Activated naive CD4-positive, alpha-beta T cell treated with anti-CD3 and anti-CD28 coated beads, Interleukin-2, amount 50 U/mL, for 24 hours (primary cell): ENCODE data around the gene MAGEC1.
"Not testable (repeated sequence)": the region's sequence is repeated elsewhere in the genome, so short reads cannot be mapped to it uniquely, and the experiment has no call there.

Experiments
- H3K27ac Mint-ChIP-seq: one replicate; pipeline ENCODE4 v1.8.0; 2021; ENCODE audit warnings: mild to moderate bottlenecking, mixed read lengths
- H3K27me3 Mint-ChIP-seq: one replicate; pipeline ENCODE4 v1.8.0; 2021; ENCODE audit warnings: mixed read lengths
- H3K36me3 Mint-ChIP-seq: one replicate; pipeline ENCODE4 v1.8.0; 2021; ENCODE audit warnings: mixed read lengths
- H3K4me1 Mint-ChIP-seq: one replicate; pipeline ENCODE4 v1.8.0; 2021; ENCODE audit warnings: mixed read lengths
- H3K4me3 Mint-ChIP-seq: one replicate; pipeline ENCODE4 v1.8.0; 2021; ENCODE audit warnings: mild to moderate bottlenecking, mixed read lengths
- H3K9me3 Mint-ChIP-seq: one replicate; pipeline ENCODE4 v1.8.0; 2021; ENCODE audit warnings: mixed read lengths

Gene MAGEC1

GRCh38 chrX:141903400-141904155, at the start of gene MAGEC1:
TSS of gene MAGEC1 (plus strand) at chrX:141903894. CDS start at chrX:141905073, 1,179 bp downstream.
- no peaks in the 10 kb centered on the region for H3K36me3 Mint-ChIP-seq
- no peak within 1 kb of the TSS for H3K4me3 Mint-ChIP-seq
- H3K27ac Mint-ChIP-seq, result no peak within 1 kb of the TSS
- no peaks in the 10 kb centered on the region for H3K9me3 Mint-ChIP-seq
- H3K27me3 Mint-ChIP-seq, result no peaks in the 10 kb centered on the region
- no peaks in the 10 kb centered on the region for H3K4me1 Mint-ChIP-seq

- no peak overlapping the region for H3K27ac Mint-ChIP-seq
- H3K4me3 Mint-ChIP-seq, result no peak overlapping the region
- no peaks in the 10 kb centered on the region for H3K9me3 Mint-ChIP-seq
- no peaks in the 10 kb centered on the region for H3K4me1 Mint-ChIP-seq
- no peaks in the 10 kb centered on the region for H3K36me3 Mint-ChIP-seq
- no peaks in the 10 kb centered on the region for H3K27me3 Mint-ChIP-seq
These were observed 46.2 kb upstream of the MAGEC1 start for GRCh38 chrX:141857479-141857878.

GRCh38 chrX:141879616-141880015, 24.1 kb upstream of the MAGEC1 start:
- H3K4me1 Mint-ChIP-seq, result no peaks in the 10 kb centered on the region
- no peaks in the 10 kb centered on the region for H3K36me3 Mint-ChIP-seq

GRCh38 chrX:141888811-141889210, 14.9 kb upstream of the MAGEC1 start:
- not testable (repeated sequence) for H3K4me1 Mint-ChIP-seq, H3K27ac Mint-ChIP-seq, H3K27me3 Mint-ChIP-seq, H3K9me3 Mint-ChIP-seq, H3K4me3 Mint-ChIP-seq, H3K36me3 Mint-ChIP-seq

More at GRCh38 chrX:141879616-141880015, 24.1 kb upstream of the MAGEC1 start:
- Mint-ChIP-seq H3K27me3 (no peaks in the 10 kb centered on the region), H3K4me3 (no peak overlapping the region), H3K27ac (no peak overlapping the region), H3K9me3 (no peaks in the 10 kb centered on the region)

DNA sequence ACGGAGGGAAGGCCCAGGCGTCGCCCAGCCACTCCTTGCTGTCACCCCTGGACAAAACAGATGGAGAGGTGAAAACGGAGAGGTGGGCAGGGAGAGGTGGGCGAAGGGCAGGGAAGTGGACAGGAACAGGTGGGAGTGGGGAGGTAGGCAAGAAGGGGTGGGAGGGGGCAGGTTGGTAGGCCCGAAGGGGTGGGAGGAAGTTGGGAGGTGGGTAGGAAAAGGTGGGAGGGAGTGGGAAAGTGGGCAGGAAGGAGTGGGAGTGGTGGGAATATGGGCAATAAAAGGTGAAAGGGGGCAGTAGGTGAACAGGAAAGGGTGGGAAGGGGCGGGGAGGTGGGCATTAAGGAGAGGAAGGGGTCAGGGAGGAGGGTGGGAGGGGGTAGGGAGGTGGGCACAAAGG, 9.0 kb upstream of the MAGEC1 start:
- H3K27ac Mint-ChIP-seq, result no peak overlapping the region
- no peaks in the 10 kb centered on the region for H3K36me3 Mint-ChIP-seq
- no peaks in the 10 kb centered on the region for H3K27me3 Mint-ChIP-seq
- H3K9me3 Mint-ChIP-seq, result no peaks in the 10 kb centered on the region
- no peaks in the 10 kb centered on the region for H3K4me1 Mint-ChIP-seq
- H3K4me3 Mint-ChIP-seq, result no peak overlapping the region

DNA sequence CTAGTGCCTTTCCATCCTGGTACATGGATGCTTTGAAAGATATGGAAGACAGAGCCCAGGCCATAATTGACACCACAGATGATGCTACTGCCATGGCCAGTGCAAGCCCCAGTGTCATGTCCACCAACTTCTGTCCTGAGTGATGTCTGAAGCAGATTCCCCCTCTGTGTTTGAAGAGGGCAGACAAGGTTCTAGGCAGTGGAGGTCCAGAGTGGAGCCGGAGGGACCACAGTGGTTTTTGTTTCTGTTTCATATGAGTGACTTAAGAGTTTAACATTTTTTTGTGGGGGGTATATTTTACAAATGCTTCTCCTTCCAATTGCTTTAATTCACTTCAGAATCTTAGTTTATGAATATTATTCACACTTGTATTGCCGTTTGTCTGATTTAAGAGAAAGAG, 6.0 kb upstream of the MAGEC1 start:
- H3K36me3 Mint-ChIP-seq, result no peaks in the 10 kb centered on the region
- H3K4me3 Mint-ChIP-seq, result no peak overlapping the region
- H3K9me3 Mint-ChIP-seq, result no peaks in the 10 kb centered on the region
- H3K4me1 Mint-ChIP-seq, result no peaks in the 10 kb centered on the region
- no peaks in the 10 kb centered on the region for H3K27me3 Mint-ChIP-seq
- H3K27ac Mint-ChIP-seq, result no peak overlapping the region

- Mint-ChIP-seq H3K4me1 (no peaks in the 10 kb centered on the region), H3K4me3 (no peak overlapping the region), H3K27me3 (no peaks in the 10 kb centered on the region), H3K27ac (no peak overlapping the region), H3K36me3 (no peaks in the 10 kb centered on the region), H3K9me3 (no peaks in the 10 kb centered on the region)
These were observed 1.3 kb upstream of the MAGEC1 start for GRCh38 chrX:141902366-141902765.

DNA sequence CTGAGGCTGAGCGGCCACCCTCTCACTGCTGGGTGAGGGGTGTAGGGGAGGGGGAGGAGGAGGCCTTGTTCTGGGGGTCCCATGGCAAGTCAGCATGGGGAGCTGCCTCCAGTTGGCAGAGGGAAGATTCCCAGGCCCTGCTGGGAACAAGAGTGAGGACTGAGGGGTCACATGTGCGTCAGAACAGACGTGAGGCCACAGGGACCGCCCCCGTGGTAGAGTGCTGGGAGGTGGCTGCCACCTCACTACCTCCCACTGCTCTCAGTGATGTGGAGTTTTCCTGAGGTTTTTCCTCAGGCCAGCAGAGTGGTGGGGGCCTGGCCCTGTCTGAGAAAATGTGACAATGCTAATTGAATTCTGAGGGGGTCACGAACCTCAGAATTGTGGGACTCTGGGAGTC, 568 bp downstream of the MAGEC1 start:
- Mint-ChIP-seq H3K4me3 (no peak overlapping the region), H3K9me3 (no peaks in the 10 kb centered on the region), H3K27me3 (no peaks in the 10 kb centered on the region), H3K4me1 (no peaks in the 10 kb centered on the region), H3K36me3 (no peaks in the 10 kb centered on the region), H3K27ac (no peak overlapping the region)

DNA sequence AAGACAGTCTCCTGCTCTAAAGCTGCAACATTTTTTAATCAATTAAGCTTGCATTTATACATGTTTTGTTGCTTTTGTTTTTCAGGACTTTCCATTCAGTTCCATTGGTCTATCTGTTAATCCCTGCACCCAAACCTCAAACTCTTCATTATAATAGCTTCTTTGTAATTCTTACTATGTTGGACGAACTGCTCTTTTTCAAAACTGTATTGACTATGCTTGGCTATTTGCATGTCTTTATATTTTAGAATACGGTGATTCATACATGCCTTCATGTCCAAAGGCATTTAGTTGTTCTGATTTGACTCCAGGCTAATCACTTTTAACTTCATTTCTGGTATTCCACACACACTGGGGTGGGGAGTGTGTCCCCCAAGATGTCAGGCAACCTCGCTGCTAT, 14.1 kb downstream of the MAGEC1 start:
- H3K36me3 Mint-ChIP-seq, result no peaks in the 10 kb centered on the region
- H3K27me3 Mint-ChIP-seq, result no peaks in the 10 kb centered on the region
- H3K9me3 Mint-ChIP-seq, result no peaks in the 10 kb centered on the region

GRCh38 chrX:141924293-141924692, 20.6 kb downstream of the MAGEC1 start:
- no peaks in the 10 kb centered on the region for H3K36me3 Mint-ChIP-seq
- no peaks in the 10 kb centered on the region for H3K27me3 Mint-ChIP-seq
- no peak overlapping the region for H3K27ac Mint-ChIP-seq
- H3K9me3 Mint-ChIP-seq, result no peaks in the 10 kb centered on the region
- no peaks in the 10 kb centered on the region for H3K4me1 Mint-ChIP-seq
- H3K4me3 Mint-ChIP-seq, result no peak overlapping the region

More for the DNA sequence above, 14.1 kb downstream of the MAGEC1 start:
- H3K4me1 Mint-ChIP-seq, result no peaks in the 10 kb centered on the region
- H3K27ac Mint-ChIP-seq, result no peak overlapping the region
- no peak overlapping the region for H3K4me3 Mint-ChIP-seq

- Mint-ChIP-seq H3K4me3 (no peak overlapping the region), H3K27me3 (no peaks in the 10 kb centered on the region), H3K4me1 (no peaks in the 10 kb centered on the region), H3K27ac (no peak overlapping the region), H3K36me3 (no peaks in the 10 kb centered on the region), H3K9me3 (no peaks in the 10 kb centered on the region)
These were observed 24.7 kb downstream of the MAGEC1 start for GRCh38 chrX:141928432-141928831.

DNA sequence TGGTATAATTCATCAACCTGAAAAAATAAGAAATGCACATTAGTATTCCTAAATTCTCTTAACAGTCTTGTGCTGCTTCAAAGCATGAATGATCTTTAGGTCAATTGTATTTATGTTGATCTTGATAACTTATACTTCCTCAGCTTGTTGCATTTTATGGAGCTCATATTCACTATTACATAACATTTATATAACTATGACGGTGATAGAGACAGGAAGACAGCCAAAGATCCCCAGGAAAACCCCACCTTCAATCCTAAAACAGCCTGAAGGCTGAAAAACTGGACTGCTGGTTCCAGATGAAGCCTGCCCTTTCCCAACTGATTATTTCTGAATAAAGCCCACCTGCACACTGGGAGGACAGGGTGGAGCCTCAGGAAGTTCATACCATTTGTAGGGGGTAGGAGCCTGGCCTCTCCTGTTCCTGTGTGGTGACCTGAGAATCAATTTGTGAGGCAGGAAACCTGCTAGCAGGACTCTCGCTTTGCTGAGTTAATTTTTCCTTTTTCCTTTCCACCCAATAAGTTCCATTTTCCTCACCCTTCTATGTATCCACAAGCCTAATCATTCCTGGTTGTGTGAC, 30.5 kb downstream of the MAGEC1 start:
- Mint-ChIP-seq H3K9me3 (no peaks in the 10 kb centered on the region), H3K36me3 (no peaks in the 10 kb centered on the region), H3K4me1 (no peaks in the 10 kb centered on the region), H3K27me3 (no peaks in the 10 kb centered on the region), H3K27ac (no peak overlapping the region), H3K4me3 (no peak overlapping the region)

- H3K27me3 Mint-ChIP-seq, result no peaks in the 10 kb centered on the region
- H3K9me3 Mint-ChIP-seq, result no peaks in the 10 kb centered on the region
- no peaks in the 10 kb centered on the region for H3K4me1 Mint-ChIP-seq
- H3K27ac Mint-ChIP-seq, result no peak overlapping the region
- no peak overlapping the region for H3K4me3 Mint-ChIP-seq
- no peaks in the 10 kb centered on the region for H3K36me3 Mint-ChIP-seq
These were observed 32.0 kb downstream of the MAGEC1 start for GRCh38 chrX:141935645-141936044.

DNA sequence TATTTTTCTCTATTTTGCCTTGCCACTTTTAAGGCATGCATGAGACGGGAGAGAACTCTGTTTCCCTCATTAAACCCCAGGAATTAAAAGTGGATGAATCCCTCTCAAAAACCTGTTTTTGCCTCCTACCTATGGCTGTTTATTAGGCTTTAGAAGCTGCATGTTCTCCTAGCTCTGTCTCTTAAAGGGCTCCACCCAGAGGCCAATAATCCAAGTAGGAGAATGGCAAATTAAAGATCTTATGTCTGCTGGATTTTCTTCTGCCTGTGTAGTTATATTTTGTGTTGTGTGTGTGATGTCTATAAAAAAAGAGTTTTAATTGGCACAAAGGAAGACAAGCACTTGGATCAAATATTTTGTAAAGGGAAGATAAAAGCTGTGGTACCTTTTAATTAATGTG, 32.4 kb downstream of the MAGEC1 start:
- no peaks in the 10 kb centered on the region for H3K4me1 Mint-ChIP-seq
- no peaks in the 10 kb centered on the region for H3K9me3 Mint-ChIP-seq
- H3K27me3 Mint-ChIP-seq, result no peaks in the 10 kb centered on the region
- H3K4me3 Mint-ChIP-seq, result no peak overlapping the region
- no peak overlapping the region for H3K27ac Mint-ChIP-seq
- H3K36me3 Mint-ChIP-seq, result no peaks in the 10 kb centered on the region

DNA sequence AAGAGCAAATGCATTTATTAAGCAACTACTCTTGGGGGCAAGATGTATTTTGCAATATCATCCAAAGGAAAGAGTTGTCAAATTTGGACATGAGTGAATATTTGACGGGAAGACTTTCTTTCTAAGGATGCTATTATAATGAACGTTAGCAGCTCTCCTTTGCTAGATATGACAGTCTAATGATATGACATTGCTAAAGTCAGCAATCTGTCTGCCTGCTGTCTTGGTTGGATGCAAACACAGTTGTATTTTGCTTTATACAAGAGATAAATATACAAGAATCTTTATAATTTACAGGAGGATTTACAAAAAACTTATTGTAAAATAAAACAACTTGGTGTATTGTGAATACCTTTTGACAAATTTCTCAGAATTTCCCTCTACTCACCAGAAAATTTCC, 37.5 kb downstream of the MAGEC1 start:
- Mint-ChIP-seq H3K4me3 (no peak overlapping the region), H3K36me3 (no peaks in the 10 kb centered on the region), H3K9me3 (no peaks in the 10 kb centered on the region), H3K27ac (no peak overlapping the region), H3K27me3 (no peaks in the 10 kb centered on the region), H3K4me1 (no peaks in the 10 kb centered on the region)

GRCh38 chrX:141945426-141945825, 41.7 kb downstream of the MAGEC1 start:
- H3K4me3 Mint-ChIP-seq, result no peak overlapping the region
- no peaks in the 10 kb centered on the region for H3K4me1 Mint-ChIP-seq
- H3K27me3 Mint-ChIP-seq, result no peaks in the 10 kb centered on the region
- H3K9me3 Mint-ChIP-seq, result peaks cover 6% of the 10 kb centered on the region
- no peaks in the 10 kb centered on the region for H3K36me3 Mint-ChIP-seq
- H3K27ac Mint-ChIP-seq, result no peak overlapping the region

GRCh38 chrX:141947350-141947749, 43.7 kb downstream of the MAGEC1 start:
- H3K9me3 Mint-ChIP-seq, result peaks cover 13% of the 10 kb centered on the region
- H3K27ac Mint-ChIP-seq, result no peak overlapping the region
- H3K4me3 Mint-ChIP-seq, result no peak overlapping the region
- H3K4me1 Mint-ChIP-seq, result no peaks in the 10 kb centered on the region
- H3K36me3 Mint-ChIP-seq, result no peaks in the 10 kb centered on the region
- H3K27me3 Mint-ChIP-seq, result no peaks in the 10 kb centered on the region
